Activated CD4-positive, alpha-beta T cell treated with anti-CD3 and anti-CD28 coated beads, Interleukin-2, amount 50 U/mL, for 48 hours (primary cell): Measurements from ENCODE around the gene REX1BD.

Experiments used
- DNase-seq, 2 experiments: peaks; one replicate each; pipeline ENCODE4 v3.0.0-alpha.2; 2020

REX1BD gene

GRCh38 chr19:18618236-18618635, 29.6 kb downstream of the REX1BD start:
- DNase-seq, result no peak

GRCh38 chr19:18620311-18620710, 31.7 kb downstream of the REX1BD start:
- DNase-seq, result no peak

GRCh38 chr19:18620902-18621301, 32.3 kb downstream of the REX1BD start:
- DNase-seq, result no peak

DNA sequence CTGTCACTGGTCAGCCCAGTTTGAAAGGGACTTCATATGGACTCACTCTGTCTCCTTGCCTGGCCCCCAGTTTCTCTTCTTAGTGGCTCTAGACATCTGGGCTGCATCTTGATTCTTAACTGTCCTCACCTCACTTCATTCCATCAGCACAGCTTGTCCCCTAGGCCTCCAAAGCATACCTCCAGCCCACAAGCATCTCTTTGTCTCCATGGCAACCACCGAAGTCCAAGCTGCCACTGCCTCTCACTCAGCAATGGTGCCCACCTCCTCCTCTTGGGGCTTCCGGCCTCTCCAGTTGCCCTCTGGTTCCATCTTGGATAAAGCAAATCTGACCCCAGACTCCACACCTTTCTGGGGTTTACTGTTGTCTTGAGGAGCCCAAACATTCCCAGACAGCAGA, 38.3 kb downstream of the REX1BD start:
- no peak for DNase-seq

DNA sequence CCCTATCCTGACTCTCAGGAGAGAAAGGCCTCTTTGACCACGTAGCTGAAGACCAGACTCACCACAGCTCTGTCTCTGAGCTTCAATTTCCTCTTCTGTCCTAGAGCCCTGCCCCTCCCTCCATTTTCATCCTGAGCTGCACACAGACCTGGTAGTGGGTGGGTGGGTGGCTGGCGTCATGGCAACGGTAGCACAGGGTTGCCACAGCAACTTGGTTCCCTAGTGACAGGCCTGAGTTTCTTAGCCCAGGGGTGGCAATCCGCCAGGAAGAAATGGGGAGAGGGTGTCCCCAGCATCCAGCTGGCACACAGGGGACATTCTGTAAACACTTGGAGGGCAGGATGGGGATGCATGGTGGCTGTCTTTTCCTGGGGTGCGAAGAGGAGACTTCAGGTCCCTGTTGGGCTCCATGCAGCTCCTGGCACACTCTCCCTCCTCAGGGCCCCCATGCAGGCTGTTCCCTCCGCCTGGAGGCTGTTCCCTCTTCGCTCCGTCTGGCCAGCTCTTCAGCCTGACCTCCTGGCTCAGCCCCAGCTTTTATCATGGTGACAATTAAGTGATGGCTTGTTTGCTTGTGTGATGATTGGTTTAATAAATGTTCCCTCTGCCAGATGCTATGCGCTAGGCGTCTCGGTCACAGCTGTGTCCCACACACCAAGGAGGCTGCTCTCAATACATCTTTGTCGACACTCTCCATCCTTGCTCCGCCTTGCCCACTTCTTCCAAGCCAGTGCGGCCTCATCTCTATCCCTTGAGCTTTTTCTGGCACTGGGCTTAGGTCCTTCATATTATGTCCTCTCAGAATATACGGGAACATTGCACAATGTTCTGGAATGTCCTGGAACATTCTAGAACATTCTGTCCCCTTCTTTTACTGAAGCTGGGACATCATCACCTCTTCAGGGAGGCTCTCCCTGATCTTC, 40.8 kb downstream of the REX1BD start:
- DNase-seq, result no peak

DNA sequence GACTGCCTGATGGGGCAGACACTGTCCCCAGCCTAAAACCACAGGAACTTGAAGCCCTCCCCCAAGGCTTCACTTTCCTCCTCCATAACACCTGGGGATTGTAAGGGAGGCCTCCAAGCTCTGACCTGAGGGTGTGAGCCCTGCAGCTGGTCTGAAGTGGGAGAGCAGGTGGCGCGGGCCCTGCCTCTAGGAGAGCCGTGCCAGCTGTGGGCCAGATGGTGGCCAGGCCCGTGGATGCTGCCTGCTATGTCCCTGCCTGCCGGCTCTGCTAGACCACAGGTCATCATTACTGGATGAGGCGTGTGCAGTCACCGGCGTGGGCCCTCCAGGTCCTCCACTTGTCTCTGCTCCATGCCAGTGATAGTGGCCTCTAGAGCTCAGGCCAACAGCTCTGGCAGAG, 44.7 kb downstream of the REX1BD start:
- DNase-seq, result no peak

GRCh38 chr19:18634612-18635297, 46.2 kb downstream of the REX1BD start:
- DNase-seq, result no peak

GRCh38 chr19:18635831-18636182, 47.2 kb downstream of the REX1BD start:
- DNase-seq, result no peak

GRCh38 chr19:18636183-18636968, 47.8 kb downstream of the REX1BD start:
- DNase-seq, result peak; percentile 100

DNA sequence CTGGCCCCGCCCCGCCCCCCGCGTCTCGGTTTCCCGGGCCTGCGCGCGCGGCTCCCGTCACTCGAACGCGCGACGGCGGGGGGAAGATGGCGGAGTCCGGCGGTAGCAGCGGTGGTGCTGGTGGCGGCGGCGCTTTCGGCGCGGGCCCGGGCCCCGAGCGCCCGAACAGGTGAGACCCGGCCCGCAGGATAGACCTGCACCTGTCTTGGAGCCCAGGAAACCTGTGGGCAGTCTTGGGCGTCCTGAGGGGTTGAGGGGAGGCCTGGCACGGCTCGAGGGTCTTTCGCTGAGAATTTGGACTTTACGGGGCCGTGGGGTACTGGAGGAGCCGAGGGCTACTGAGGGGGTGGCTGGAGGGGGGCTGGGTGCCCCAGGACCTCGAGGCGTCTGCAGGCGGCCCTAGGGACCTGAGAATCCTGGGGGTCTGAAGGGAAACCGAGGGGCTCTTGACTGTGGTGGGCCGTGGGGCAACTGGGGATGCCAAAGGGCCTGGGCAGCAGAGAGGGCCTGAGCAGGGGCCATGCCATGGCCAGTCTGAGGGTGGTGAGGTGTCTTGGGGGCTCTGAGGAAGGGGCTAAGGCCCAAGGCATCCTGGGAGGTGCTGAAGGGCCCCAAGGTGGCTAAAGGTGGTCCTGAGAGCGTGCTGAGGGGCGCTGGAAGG, 48.5 kb downstream of the REX1BD start, which contains the start of gene KLHL26:
TSS of gene KLHL26 (plus strand) at position 60 of the 661 bp plus-strand sequence. CDS start at position 87, 27 bp downstream.
- DNase-seq, result no peak

GRCh38 chr19:18637673-18638630, 49.4 kb downstream of the REX1BD start:
- DNase-seq, result peak in 1 of 2 experiments; percentile 19

GRCh38 chr19:18639706-18640243, 51.2 kb downstream of the REX1BD start:
- no peak for DNase-seq
